ENCODE measurements around the gene SCN5A. TPM values are rescaled to one million over a fixed set of nuclear protein-coding genes. Genes with fewer than 3 reads are reported as not detected.

SCN5A gene
- total RNA-seq, 1 donor from 2014 or later: 1.4 TPM

DNA sequence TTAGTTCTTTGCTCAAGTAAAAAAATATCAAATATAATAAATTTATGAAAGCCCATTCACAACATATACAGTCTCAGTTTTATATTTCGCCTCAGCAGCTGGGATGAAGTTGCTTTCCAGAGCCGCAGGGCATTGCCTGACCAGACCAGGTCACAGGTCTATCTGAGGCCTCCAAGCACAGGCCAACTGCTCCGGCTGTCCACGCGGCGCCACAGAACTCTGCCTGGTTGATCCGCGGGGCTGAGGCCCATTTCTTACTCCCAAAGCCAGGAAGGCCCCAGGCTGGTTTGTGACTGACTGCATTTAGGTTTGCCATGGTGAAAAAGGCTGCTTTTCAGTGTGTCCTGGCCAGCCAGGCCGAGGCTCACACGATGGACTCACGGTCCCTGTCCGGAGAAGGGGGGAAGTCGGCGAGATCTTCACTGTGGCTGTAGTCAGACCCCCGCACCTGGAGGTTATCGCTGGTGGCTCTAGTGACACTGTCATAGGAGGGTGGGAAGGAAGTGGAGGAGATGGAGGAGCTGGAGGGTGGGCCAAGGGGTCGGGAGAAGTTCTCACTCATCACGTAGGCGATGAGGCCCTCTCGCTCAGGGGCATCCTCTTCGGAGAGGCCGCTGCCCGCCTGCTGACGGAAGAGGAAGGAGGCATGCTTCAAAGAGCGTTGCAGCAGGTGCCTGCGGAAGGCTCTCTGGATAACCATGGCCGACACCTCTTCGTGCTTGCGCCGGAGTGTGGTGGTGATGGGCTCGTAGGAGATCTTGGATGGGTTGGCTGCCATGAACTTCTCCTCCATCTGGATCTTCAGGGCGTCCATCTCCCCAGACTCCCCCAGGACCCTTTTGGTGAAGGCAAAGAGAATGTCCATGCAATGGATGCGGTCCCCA is 99.3 kb downstream of the SCN5A start:
- no peak overlapping the region for H3K27ac Mint-ChIP-seq (ENCODE audit: unreplicated experiment)
- no peak for DNase-seq (ENCODE audit: low spot score)
- peaks cover 13% of the 10 kb centered on the region for H3K36me3 Mint-ChIP-seq (ENCODE audit: low read depth, unreplicated experiment)
- peaks cover 3% of the 10 kb centered on the region for H3K4me1 Mint-ChIP-seq (ENCODE audit: unreplicated experiment)
- no peak overlapping the region for H3K4me3 Mint-ChIP-seq (ENCODE audit: unreplicated experiment)
- no peak for TF ChIP-seq CTCF (IDR thresholded peaks at IDR 0.05; ENCODE audit: unreplicated experiment)
- peaks cover 7% of the 10 kb centered on the region for H3K27me3 Mint-ChIP-seq (ENCODE audit: unreplicated experiment)
- H3K9me3 Mint-ChIP-seq (ENCODE audit: unreplicated experiment): no peaks in the 10 kb centered on the region

DNA sequence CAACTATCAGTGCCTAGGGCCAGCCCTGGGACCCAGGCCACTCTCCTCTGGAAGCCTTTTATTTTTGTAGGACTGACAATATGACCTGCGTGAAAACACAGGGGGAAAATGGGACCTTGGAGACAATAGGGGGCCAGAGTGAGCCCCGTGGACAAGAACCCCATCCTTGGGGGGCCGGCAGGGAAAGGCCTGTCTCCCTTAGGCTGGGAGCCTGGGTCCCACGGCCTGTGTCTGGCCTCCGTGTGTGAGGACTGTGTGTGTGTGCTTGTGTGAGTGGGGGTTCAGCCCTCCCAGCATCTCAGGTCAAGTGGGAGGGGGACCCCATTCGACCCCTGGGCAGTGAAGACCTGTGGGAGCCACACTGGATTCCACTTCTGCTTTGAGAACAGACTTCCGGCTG is 100.0 kb downstream of the SCN5A start:
- Mint-ChIP-seq H3K9me3 (ENCODE audit: unreplicated experiment) (no peaks in the 10 kb centered on the region), H3K27me3 (ENCODE audit: unreplicated experiment) (peaks cover 7% of the 10 kb centered on the region), H3K27ac (ENCODE audit: unreplicated experiment) (no peak overlapping the region), H3K4me3 (ENCODE audit: unreplicated experiment) (no peak overlapping the region), H3K4me1 (ENCODE audit: unreplicated experiment) (peaks cover 3% of the 10 kb centered on the region), H3K36me3 (ENCODE audit: low read depth, unreplicated experiment) (peaks cover 13% of the 10 kb centered on the region)
- no peak for DNase-seq (ENCODE audit: low spot score)
- TF ChIP-seq CTCF (IDR thresholded peaks at IDR 0.05; ENCODE audit: unreplicated experiment): no peak

GRCh38 chr3:38549082-38549481 is 100.4 kb downstream of the SCN5A start:
- TF ChIP-seq CTCF (IDR thresholded peaks at IDR 0.05; ENCODE audit: unreplicated experiment): no peak
- no peak for DNase-seq (ENCODE audit: low spot score)
- Mint-ChIP-seq H3K9me3 (ENCODE audit: unreplicated experiment) (no peaks in the 10 kb centered on the region), H3K27ac (ENCODE audit: unreplicated experiment) (no peak overlapping the region), H3K36me3 (ENCODE audit: low read depth, unreplicated experiment) (peaks cover 13% of the 10 kb centered on the region), H3K4me1 (ENCODE audit: unreplicated experiment) (peaks cover 3% of the 10 kb centered on the region), H3K4me3 (ENCODE audit: unreplicated experiment) (no peak overlapping the region), H3K27me3 (ENCODE audit: unreplicated experiment) (peaks cover 7% of the 10 kb centered on the region)

- DNase-seq (ENCODE audit: low spot score): no peak
- H3K9me3 Mint-ChIP-seq (ENCODE audit: unreplicated experiment): no peaks in the 10 kb centered on the region
- H3K36me3 Mint-ChIP-seq (ENCODE audit: low read depth, unreplicated experiment): peaks cover 8% of the 10 kb centered on the region
- H3K4me1 Mint-ChIP-seq (ENCODE audit: unreplicated experiment): peaks cover 3% of the 10 kb centered on the region
- no peak for TF ChIP-seq CTCF (IDR thresholded peaks at IDR 0.05; ENCODE audit: unreplicated experiment)
- H3K4me3 Mint-ChIP-seq (ENCODE audit: unreplicated experiment): no peak overlapping the region
- no peak overlapping the region for H3K27ac Mint-ChIP-seq (ENCODE audit: unreplicated experiment)
- peaks cover 7% of the 10 kb centered on the region for H3K27me3 Mint-ChIP-seq (ENCODE audit: unreplicated experiment)
These were observed 101.1 kb downstream of the SCN5A start for GRCh38 chr3:38548154-38548931.

Data from endothelial cell (in vitro differentiated cells).